Activated T-helper 1 cell treated with anti-CD3 and anti-CD28 coated beads, Interleukin-12 subunit alpha, Interleukin-12 subunit beta, Interleukin-2, Interleukin-4 antibody, amounts not matched to agents 30 ng/mL and 10 ng/mL and 1 ng/mL, durations not matched to agents 14 hours and 24 hours and 36 hours (primary cell): ENCODE data around the gene ATOH8. TPM values are rescaled to one million over a fixed set of nuclear protein-coding genes. Genes with fewer than 3 reads are reported as not detected.
"Not testable (repeated sequence)": the region's sequence is repeated elsewhere in the genome, so short reads cannot be mapped to it uniquely, and the experiment has no call there.

Experiments
- DNase-seq: peaks from one replicate; pipeline ENCODE4 v3.0.0; 2021; ENCODE audit warnings: low spot score
- H3K27ac Mint-ChIP-seq: one replicate; pipeline ENCODE4 v1.8.0; 2021; ENCODE audit warnings: mild to moderate bottlenecking, mixed read lengths
- H3K27me3 Mint-ChIP-seq: one replicate; pipeline ENCODE4 v1.8.0; 2022; ENCODE audit warnings: mild to moderate bottlenecking, moderate library complexity, mixed read lengths; ENCODE audit not compliant: insufficient read depth
- H3K36me3 Mint-ChIP-seq: one replicate; pipeline ENCODE4 v1.8.0; 2021; ENCODE audit warnings: low read depth, mixed read lengths
- H3K4me1 Mint-ChIP-seq: one replicate; pipeline ENCODE4 v1.8.0; 2021; ENCODE audit warnings: low read depth, mixed read lengths
- H3K4me3 Mint-ChIP-seq: one replicate; pipeline ENCODE4 v1.8.0; 2021; ENCODE audit warnings: mild to moderate bottlenecking, moderate library complexity, mixed read lengths
- H3K9me3 Mint-ChIP-seq: one replicate; pipeline ENCODE4 v1.8.0; 2021; ENCODE audit warnings: mixed read lengths
- intact Hi-C: fragments of 100-400 bp; cut with micrococcal nuclease; formaldehyde crosslinking; loops from one replicate; pipeline ENCODE4 v1.15.1; 2024
- total RNA-seq: library from RNA; stranded (reverse); gene quantifications from 2 replicates; pipeline ENCODE4 v1.2.3, GENCODE V29; 2022

Gene ATOH8
- total RNA-seq, 1 donor from 2014 or later, result 0.47 TPM

DNA sequence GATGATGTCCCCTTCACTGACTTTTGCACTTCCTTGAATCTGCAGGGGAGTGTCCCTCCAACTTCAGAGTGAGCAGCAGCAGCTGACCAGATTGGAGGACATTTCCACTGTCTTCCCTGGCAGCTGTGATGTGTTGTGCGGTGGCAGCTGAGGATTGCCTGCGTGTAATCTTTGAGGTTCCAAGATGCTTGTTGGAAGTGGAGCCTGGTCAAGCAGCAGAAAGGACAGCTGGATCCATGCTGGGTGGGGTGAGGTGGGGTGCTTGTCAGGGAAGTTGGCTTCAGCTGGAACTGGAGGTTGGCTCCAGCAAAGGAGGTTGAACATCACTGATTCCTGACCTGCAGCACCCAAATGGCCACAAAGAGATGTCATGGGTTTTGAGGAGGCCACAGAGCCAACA, 70.2 kb downstream of the ATOH8 start:
- Mint-ChIP-seq H3K4me1 (peaks cover 16% of the 10 kb centered on the region), H3K27me3 (peaks cover 32% of the 10 kb centered on the region), H3K9me3 (no peaks in the 10 kb centered on the region), H3K27ac (no peak overlapping the region), H3K36me3 (no peaks in the 10 kb centered on the region), H3K4me3 (no peak overlapping the region)
- DNase-seq, result no peak
- intact Hi-C loops, result no loop called here

GRCh38 chr2:85826990-85827878, 73.4 kb downstream of the ATOH8 start:
- H3K4me3 Mint-ChIP-seq, result no peak overlapping the region
- no peaks in the 10 kb centered on the region for H3K9me3 Mint-ChIP-seq
- no peaks in the 10 kb centered on the region for H3K36me3 Mint-ChIP-seq
- H3K27ac Mint-ChIP-seq, result no peak overlapping the region
- H3K27me3 Mint-ChIP-seq, result peaks cover 12% of the 10 kb centered on the region
- H3K4me1 Mint-ChIP-seq, result peaks cover 40% of the 10 kb centered on the region
- DNase-seq, result peak; percentile 70
- intact Hi-C loops, result loop anchor here (1.0 kb wide), 4 partner anchors 62 to 278 kb away; partner anchors contain the start of gene POLR1A

DNA sequence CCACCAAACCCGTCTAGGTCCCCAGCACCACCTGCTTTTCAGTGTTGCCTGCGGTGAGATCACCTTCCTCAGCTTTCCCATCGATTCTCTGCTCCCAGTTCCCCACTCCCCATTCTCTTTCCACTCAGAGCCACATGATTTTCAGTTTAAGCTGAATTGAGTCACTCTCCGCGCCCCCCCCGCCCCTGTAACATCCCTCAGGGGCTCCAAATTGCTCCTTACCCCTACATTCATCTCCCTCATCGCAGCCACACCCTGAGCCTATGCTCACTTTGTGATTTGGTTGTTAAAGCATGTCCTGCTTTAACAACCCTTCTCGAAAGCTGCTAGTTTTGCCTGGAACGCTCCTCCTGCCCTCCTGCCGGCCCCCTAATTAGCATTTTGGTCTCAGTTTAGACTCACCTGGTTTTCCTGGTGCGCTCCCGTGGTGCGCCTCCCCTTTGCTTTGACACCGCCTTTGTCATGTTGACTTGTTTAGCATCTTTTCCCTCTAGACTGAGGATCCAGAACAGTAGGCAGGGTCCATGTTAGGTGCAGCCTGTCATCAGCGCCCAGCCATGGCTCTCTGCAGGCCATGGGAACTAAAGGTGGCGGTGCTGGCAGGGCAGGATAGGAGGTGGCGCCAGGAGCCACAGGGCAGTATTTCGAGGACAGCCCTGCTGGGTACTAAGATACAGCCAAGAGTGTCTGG, 74.2 kb downstream of the ATOH8 start:
- Mint-ChIP-seq H3K4me3 (peak overlapping the region; percentile 28), H3K27ac (peak overlapping the region; percentile 30), H3K27me3 (peaks cover 9% of the 10 kb centered on the region), H3K9me3 (no peaks in the 10 kb centered on the region), H3K36me3 (no peaks in the 10 kb centered on the region), H3K4me1 (peaks cover 40% of the 10 kb centered on the region)
- DNase-seq, result no peak
- intact Hi-C loops, result loop anchor here (1.0 kb wide), 4 partner anchors 61 to 277 kb away; partner anchors contain the start of gene POLR1A

DNA sequence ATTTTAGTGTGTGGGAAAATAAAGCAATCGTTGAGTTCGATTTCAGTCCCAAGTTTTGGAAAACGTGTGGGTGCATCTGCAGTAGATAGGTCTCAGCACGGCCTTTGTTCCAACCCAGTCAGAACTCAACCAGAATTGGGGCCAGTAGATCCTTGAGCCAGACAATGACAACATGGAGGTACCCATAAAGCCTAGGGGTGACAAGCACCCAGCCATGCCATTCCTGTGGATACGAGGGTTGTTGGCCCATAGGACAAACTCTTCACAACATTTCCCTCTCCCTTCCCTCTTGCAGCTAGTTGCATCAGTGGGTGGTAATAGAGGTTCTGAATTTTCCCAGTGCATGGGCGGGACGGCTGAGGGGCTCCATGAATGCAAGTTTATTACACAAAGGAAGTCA, 74.9 kb downstream of the ATOH8 start:
- peaks cover 46% of the 10 kb centered on the region for H3K4me1 Mint-ChIP-seq
- H3K27me3 Mint-ChIP-seq, result peaks cover 5% of the 10 kb centered on the region
- intact Hi-C loops, result no loop called here
- no peak for DNase-seq
- H3K36me3 Mint-ChIP-seq, result peaks cover 4% of the 10 kb centered on the region
- H3K27ac Mint-ChIP-seq, result no peak overlapping the region
- no peak overlapping the region for H3K4me3 Mint-ChIP-seq
- H3K9me3 Mint-ChIP-seq, result no peaks in the 10 kb centered on the region

DNA sequence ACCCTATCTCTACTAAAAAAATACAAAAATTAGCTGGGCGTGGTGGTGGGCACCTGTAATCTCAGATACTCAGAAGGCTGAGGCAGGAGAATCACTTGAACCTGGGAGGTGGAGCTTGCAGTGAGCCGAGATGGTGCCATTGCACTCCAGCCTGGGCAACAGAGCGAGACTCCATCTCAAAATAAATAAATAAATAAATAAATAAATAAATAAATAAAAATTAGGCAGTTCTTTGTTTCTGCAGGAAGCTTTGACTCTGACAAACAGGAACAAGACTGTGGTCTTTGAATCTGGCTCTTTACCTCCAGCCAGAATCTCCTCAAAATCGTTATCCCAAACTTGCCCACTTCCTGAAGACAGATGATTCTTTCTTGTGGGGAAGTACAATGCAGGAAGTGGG, 75.6 kb downstream of the ATOH8 start:
- H3K27me3 Mint-ChIP-seq, H3K4me3 Mint-ChIP-seq, H3K27ac Mint-ChIP-seq, H3K36me3 Mint-ChIP-seq, DNase-seq, intact Hi-C loops, H3K9me3 Mint-ChIP-seq: not testable (repeated sequence)
- H3K4me1 Mint-ChIP-seq, result peaks cover 46% of the 10 kb centered on the region

- no peak overlapping the region for H3K27ac Mint-ChIP-seq
- no peak for DNase-seq
- H3K9me3 Mint-ChIP-seq, result peaks cover 7% of the 10 kb centered on the region
- H3K36me3 Mint-ChIP-seq, result peaks cover 7% of the 10 kb centered on the region
- H3K4me3 Mint-ChIP-seq, result no peak overlapping the region
- intact Hi-C loops, result loop anchor here (2.0 to 5.0 kb wide), 3 partner anchors 22 to 167 kb away; no protein-coding TSS in a partner anchor
- H3K4me1 Mint-ChIP-seq, result peaks cover 46% of the 10 kb centered on the region
- H3K27me3 Mint-ChIP-seq, result peaks cover 3% of the 10 kb centered on the region
These were observed 76.9 kb downstream of the ATOH8 start for GRCh38 chr2:85830645-85831044.

DNA sequence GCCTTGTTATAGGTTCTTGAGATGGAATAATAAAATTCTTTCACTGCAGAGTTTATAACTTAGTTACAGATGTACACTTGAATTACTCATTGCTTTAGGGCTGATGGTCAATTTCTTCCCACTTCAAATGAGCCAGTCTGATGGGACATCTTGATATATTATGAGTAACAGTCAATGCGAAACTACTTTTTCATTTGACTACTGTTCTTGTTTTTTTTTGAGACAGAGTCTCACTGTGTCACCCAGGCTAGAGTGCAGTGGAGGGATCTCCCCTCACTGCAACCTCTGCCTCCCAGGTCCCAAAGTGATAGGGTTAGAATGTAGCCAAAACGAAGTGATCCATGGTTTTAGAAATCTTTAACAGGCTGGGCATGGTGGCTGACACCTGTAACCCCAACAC, 77.9 kb downstream of the ATOH8 start:
- DNase-seq, result no peak
- peaks cover 7% of the 10 kb centered on the region for H3K9me3 Mint-ChIP-seq
- no peak overlapping the region for H3K27ac Mint-ChIP-seq
- H3K4me3 Mint-ChIP-seq, result no peak overlapping the region
- H3K36me3 Mint-ChIP-seq, result peaks cover 9% of the 10 kb centered on the region
- peaks cover 46% of the 10 kb centered on the region for H3K4me1 Mint-ChIP-seq
- H3K27me3 Mint-ChIP-seq, result peaks cover 3% of the 10 kb centered on the region
- intact Hi-C loops, result loop anchor here (2.0 to 5.0 kb wide), 3 partner anchors 21 to 166 kb away; no protein-coding TSS in a partner anchor

DNA sequence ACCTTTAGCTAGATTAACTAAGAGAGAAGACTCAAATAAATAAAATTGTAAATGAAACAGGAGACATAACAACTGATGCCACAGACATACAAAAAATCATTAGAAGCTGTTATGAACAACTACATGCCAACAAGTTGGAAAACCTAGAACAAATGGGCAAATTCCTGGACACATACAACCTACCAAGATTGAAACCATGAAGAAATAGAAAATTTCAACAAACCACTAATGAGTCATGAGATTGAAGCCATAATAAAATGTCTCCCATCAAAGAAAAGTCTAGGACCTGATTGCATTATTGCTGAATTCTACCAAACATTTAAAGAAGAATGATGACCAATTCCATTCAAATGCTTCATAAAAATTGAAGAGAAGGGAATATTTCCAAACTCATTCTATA, 80.7 kb downstream of the ATOH8 start:
- Mint-ChIP-seq H3K36me3 (peaks cover 25% of the 10 kb centered on the region), H3K27me3 (no peaks in the 10 kb centered on the region), H3K27ac (no peak overlapping the region), H3K9me3 (peaks cover 7% of the 10 kb centered on the region), H3K4me3 (no peak overlapping the region), H3K4me1 (peaks cover 36% of the 10 kb centered on the region)
- DNase-seq, result no peak
- intact Hi-C loops, result loop anchor here (5.0 kb wide), 1 partner anchor 163 kb away; no protein-coding TSS in a partner anchor

Other genes with a start within 250 kb of the ATOH8 start
- 461 and 480 TPM in 2 replicates for gene MAT2A, start 214.8 kb upstream of the ATOH8 start, total RNA-seq
- 26.2 and 28.3 TPM in 2 replicates for gene GGCX, start 192.5 kb upstream of the ATOH8 start, total RNA-seq
- gene VAMP8, start 176.4 kb upstream of the ATOH8 start, total RNA-seq, result 86.1 and 89.6 TPM in 2 replicates
- gene VAMP5, start 169.6 kb upstream of the ATOH8 start, total RNA-seq, result 31.7 and 40.0 TPM in 2 replicates
- gene RNF181, start 158.2 kb upstream of the ATOH8 start, total RNA-seq, result 111 and 116 TPM in 2 replicates
- gene TMEM150A, start 151.3 kb upstream of the ATOH8 start, total RNA-seq, result 7.0 and 8.9 TPM in 2 replicates
- 36.3 and 36.7 TPM in 2 replicates for gene C2orf68, start 141.9 kb upstream of the ATOH8 start, total RNA-seq
- 90.2 and 93.1 TPM in 2 replicates for gene USP39, start 137.8 kb upstream of the ATOH8 start, total RNA-seq
- gene SFTPB, start 85.8 kb upstream of the ATOH8 start, total RNA-seq, result not detected in 2 replicates
- gene GNLY, start 59.6 kb upstream of the ATOH8 start, total RNA-seq, result 141 and 152 TPM in 2 replicates
- gene ST3GAL5, start 135.0 kb downstream of the ATOH8 start, total RNA-seq, result 17.4 and 18.9 TPM in 2 replicates